Uterus (tissue), 4 donors: ENCODE data around the gene CCDC141. TPM values are rescaled to one million over a fixed set of nuclear protein-coding genes. Genes with fewer than 3 reads are reported as not detected.
"Not testable (repeated sequence)": the region's sequence is repeated elsewhere in the genome, so short reads cannot be mapped to it uniquely, and the experiment has no call there.

Experiments used
- DNase-seq, 2 donors: peaks; one replicate each; pipeline ENCODE4 v3.0.0-alpha.2; 2019 to 2020
- H3K27ac ChIP-seq, 2 donors: fragments of 200-600 bp; sonication (generic); 1 replicate in 1 of 2; 2 replicates in 1 of 2; pipeline ENCODE4 v1.5.1; 2016 to 2018
- H3K27me3 ChIP-seq, 2 donors: fragments of 200-600 bp; sonication (generic); one replicate each; pipeline ENCODE4 v1.5.1; 2018 to 2019; ENCODE audit warnings: control low read depth in 1 of 2
- H3K36me3 ChIP-seq, 2 donors: fragments of 200-600 bp; sonication (generic); one replicate each; pipeline ENCODE4 v1.5.1; 2019; ENCODE audit warnings: control low read depth in 1 of 2
- H3K4me1 ChIP-seq, 2 donors: fragments of 200-600 bp; sonication (generic); one replicate each; pipeline ENCODE4 v1.5.1; 2018 to 2019; ENCODE audit warnings: control low read depth in 1 of 2
- H3K4me3 ChIP-seq, 2 donors: fragments of 200-600 bp; sonication (generic); 1 replicate in 1 of 2; 2 replicates in 1 of 2; pipeline ENCODE4 v1.5.1; 2018 to 2019; ENCODE audit warnings: mild to moderate bottlenecking in 1 of 2
- H3K9me3 ChIP-seq, 2 donors: fragments of 200-600 bp; sonication (generic); one replicate each; pipeline ENCODE4 v1.5.1; 2019; ENCODE audit warnings: control low read depth in 1 of 2
- POLR2A ChIP-seq, 2 donors: fragments of 450-650 bp; IDR thresholded peaks; one replicate each; pipeline ENCODE4 v1.6.1; 2016; ENCODE audit warnings: antibody characterized with exemption in 2 of 2, mild to moderate bottlenecking in 1 of 2, moderate library complexity in 1 of 2
- intact Hi-C: fragments of 100-400 bp; cut with DNase I; formaldehyde crosslinking; loops from one replicate; pipeline ENCODE4 v1.15.1; 2023; ENCODE audit warnings: low total_unique reads
- total RNA-seq, 4 donors: library from RNA; depleted of rRNA in 3 of 4; stranded (reverse); fragments of >200 nt in 3 of 4; gene quantifications; one replicate each; pipeline versions ENCODE4 v1.1.0 to v1.2.4, GENCODE V29; 2014 to 2023
- TF ChIP-seq, protein P1 (sequence below), 4 experiments: fragments of 200-600 bp in 2 of 4; fragments of 450-650 bp in 2 of 4; sonication (generic) in 2 of 4; IDR thresholded peaks; one replicate each; pipeline ENCODE4 v1.5.1; 2016 to 2019; ENCODE audit warnings: antibody characterized with exemption in 4 of 4, mild to moderate bottlenecking in 2 of 4, moderate library complexity in 1 of 4
- donor health status: DM: yes; HTN: yes; CAD: no.

The CCDC141 gene
- total RNA-seq, 4 donors from 2014 or later: 0.29 to 10.2 (median 3.8) TPM

DNA sequence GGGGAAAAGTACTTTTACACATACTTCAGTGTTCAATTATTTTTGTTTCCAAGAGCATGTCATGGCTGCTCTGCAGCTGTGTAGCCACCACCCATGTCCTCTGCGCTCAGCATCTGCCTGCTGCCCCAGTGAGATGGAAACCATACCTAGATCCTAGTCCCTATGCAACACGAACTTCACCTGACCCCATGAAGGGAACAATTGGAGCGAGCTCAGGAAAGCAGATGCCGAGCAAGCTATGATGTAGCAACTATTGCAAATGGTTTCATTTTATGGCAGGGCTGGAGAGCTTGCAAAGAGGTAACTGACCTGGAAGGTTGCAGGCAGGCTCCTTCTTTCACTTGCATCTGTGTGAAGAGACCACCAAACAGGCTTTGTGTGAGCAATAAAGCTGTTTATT is 1.3 kb upstream of the CCDC141 start:
- no peak for DNase-seq
- TF ChIP-seq, protein P1, sequence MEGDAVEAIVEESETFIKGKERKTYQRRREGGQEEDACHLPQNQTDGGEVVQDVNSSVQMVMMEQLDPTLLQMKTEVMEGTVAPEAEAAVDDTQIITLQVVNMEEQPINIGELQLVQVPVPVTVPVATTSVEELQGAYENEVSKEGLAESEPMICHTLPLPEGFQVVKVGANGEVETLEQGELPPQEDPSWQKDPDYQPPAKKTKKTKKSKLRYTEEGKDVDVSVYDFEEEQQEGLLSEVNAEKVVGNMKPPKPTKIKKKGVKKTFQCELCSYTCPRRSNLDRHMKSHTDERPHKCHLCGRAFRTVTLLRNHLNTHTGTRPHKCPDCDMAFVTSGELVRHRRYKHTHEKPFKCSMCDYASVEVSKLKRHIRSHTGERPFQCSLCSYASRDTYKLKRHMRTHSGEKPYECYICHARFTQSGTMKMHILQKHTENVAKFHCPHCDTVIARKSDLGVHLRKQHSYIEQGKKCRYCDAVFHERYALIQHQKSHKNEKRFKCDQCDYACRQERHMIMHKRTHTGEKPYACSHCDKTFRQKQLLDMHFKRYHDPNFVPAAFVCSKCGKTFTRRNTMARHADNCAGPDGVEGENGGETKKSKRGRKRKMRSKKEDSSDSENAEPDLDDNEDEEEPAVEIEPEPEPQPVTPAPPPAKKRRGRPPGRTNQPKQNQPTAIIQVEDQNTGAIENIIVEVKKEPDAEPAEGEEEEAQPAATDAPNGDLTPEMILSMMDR (IDR thresholded peaks at IDR 0.05): no peak
- TF ChIP-seq POLR2A (IDR thresholded peaks at IDR 0.05): no peak
- no peaks in the 10 kb centered on the region for H3K4me1 ChIP-seq
- H3K4me3 ChIP-seq: no peak overlapping the region
- H3K36me3 ChIP-seq: no peaks in the 10 kb centered on the region
- H3K9me3 ChIP-seq: no peaks in the 10 kb centered on the region
- no peak overlapping the region for H3K27ac ChIP-seq
- intact Hi-C loops: no loop called here
- no peaks in the 10 kb centered on the region for H3K27me3 ChIP-seq

DNA sequence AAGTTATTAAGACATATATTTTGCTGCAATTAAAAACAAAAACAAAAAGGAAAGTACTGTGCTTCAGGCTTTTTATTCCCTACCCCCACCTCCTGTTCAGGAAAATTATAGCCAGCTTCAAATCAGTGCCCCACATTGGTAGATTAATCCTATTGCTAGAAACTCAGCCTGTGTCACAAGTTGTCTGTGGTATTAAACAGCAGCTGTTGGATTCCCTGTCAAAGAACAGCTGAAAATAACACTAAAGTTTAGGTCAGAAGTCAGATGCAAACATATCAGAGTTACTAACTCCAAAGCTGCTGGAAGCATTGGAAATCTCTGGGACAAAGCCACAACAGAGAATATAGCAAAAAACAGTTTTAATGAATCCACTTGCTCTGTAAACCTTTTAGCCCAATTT is 818 bp upstream of the CCDC141 start:
- intact Hi-C loops: no loop called here
- no peak for DNase-seq
- Histone ChIP-seq H3K4me1 (no peaks in the 10 kb centered on the region), H3K27ac (no peak overlapping the region), H3K27me3 (no peaks in the 10 kb centered on the region), H3K36me3 (no peaks in the 10 kb centered on the region), H3K9me3 (no peaks in the 10 kb centered on the region), H3K4me3 (no peak overlapping the region)
- TF ChIP-seq, protein P1 (IDR thresholded peaks at IDR 0.05): no peak
- TF ChIP-seq POLR2A (IDR thresholded peaks at IDR 0.05): no peak

DNA sequence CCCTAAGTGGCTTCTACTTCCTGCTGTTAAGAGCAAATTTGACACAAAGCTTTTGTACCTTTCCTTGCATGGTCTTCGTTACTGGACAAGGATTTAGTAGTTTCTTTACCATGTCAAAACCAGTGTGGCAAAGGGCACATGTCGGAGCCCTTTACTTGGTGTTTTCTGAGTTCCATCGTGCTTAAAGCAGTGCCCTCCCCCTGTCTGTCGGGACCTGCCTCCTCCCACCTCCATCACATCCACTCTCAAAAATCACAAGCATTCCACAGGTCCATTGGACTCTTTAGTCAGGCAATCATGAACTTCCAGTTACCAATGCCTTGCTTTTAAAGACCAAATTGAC is 763 bp downstream of the CCDC141 start:
- intact Hi-C loops: no loop called here
- TF ChIP-seq, protein P1 (IDR thresholded peaks at IDR 0.05): no peak
- Histone ChIP-seq H3K36me3 (no peaks in the 10 kb centered on the region), H3K4me3 (no peak overlapping the region), H3K27ac (no peak overlapping the region), H3K4me1 (no peaks in the 10 kb centered on the region), H3K9me3 (no peaks in the 10 kb centered on the region), H3K27me3 (no peaks in the 10 kb centered on the region)
- DNase-seq: no peak

DNA sequence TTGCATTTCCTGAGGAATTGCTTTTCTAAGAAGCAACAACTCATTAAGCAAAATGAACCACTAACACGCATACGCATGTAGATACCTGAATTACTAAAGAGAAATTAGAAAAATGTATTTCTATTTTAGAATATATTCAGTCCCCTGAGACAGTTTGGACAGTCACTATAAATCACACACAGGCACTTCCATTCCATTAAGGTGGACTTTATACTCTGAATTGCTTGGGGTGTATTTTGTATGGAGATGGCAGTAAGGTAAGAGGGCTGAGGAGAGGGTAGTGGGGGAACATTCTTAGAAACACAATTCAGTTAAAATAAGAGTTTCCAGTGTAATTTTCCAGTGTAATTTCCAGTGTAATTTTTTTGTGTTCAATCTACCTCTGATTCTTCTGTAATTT is 1.8 kb downstream of the CCDC141 start:
- Histone ChIP-seq H3K36me3 (no peaks in the 10 kb centered on the region), H3K4me3 (no peak overlapping the region), H3K4me1 (no peaks in the 10 kb centered on the region), H3K27me3 (no peaks in the 10 kb centered on the region), H3K9me3 (no peaks in the 10 kb centered on the region), H3K27ac (no peak overlapping the region)
- no peak for TF ChIP-seq POLR2A (IDR thresholded peaks at IDR 0.05)
- TF ChIP-seq, protein P1 (IDR thresholded peaks at IDR 0.05): no peak
- DNase-seq: no peak
- intact Hi-C loops: no loop called here

DNA sequence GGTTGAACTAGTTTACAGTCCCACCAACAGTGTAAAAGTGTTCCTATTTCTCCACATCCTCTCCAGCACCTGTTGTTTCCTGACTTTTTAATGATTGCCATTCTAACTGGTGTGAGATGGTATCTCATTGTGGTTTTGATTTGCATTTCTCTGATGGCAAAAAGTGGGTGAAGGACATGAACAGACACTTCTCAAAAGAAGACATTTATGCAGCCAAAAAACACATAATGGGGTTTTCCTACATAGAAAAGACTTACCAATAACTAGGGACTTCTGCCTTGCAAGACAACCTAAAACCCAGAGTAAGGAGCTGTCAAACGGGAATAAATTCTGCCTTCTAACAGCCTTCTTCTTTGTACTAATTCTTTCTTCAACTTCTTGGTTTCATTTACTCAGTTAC is 4.3 kb downstream of the CCDC141 start:
- H3K36me3 ChIP-seq, intact Hi-C loops, H3K4me3 ChIP-seq, H3K27ac ChIP-seq, H3K4me1 ChIP-seq, H3K27me3 ChIP-seq, H3K9me3 ChIP-seq, DNase-seq: not testable (repeated sequence)

DNA sequence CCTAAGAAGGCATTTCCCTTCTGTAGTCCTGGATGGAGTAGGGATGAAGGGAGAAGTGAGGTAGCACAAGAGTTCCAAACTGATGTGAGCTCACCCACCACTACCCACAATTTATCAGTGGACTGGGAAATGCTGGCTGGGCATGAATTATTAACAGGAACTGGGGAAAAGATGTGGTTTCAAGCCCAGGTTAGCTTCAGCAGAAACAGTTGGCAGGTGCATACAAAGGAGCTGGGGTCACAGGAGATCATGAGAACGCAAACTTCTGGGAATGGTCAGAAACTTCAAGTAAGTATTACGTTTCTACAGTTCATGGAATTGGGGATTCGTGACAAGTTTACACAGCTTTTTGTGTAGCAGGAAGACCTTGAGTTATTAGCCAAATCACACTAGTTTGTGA is 5.4 kb downstream of the CCDC141 start:
- no peaks in the 10 kb centered on the region for H3K9me3 ChIP-seq
- H3K4me1 ChIP-seq: no peaks in the 10 kb centered on the region
- no peak overlapping the region for H3K4me3 ChIP-seq
- no peak overlapping the region for H3K27ac ChIP-seq
- DNase-seq: no peak
- TF ChIP-seq, protein P1 (IDR thresholded peaks at IDR 0.05): no peak
- no peak for TF ChIP-seq POLR2A (IDR thresholded peaks at IDR 0.05)
- no peaks in the 10 kb centered on the region for H3K27me3 ChIP-seq
- no peaks in the 10 kb centered on the region for H3K36me3 ChIP-seq
- intact Hi-C loops: no loop called here
